Kidney (tissue), 14 donors: ENCODE measurements around the gene KCND1. TPM values are rescaled to one million over a fixed set of nuclear protein-coding genes. Genes with fewer than 3 reads are reported as not detected.

ENCODE experiments used
- DNase-seq, 5 donors: peaks; one replicate each; pipeline ENCODE4 v3.0.0-alpha.2; 2013 to 2020
- FAIRE-seq: peaks from 2 replicates; lab custom pipeline; 2012; peaks lifted over from hg19 to GRCh38; lab: Jason Lieb, UNC
- H3K27ac ChIP-seq, 2 donors: one replicate each; pipeline ENCODE4 v1.7.0; 2013; ENCODE audit warnings: low read depth in 2 of 2, low read length in 2 of 2, inconsistent platforms in 1 of 2
- H3K27me3 ChIP-seq: one replicate; pipeline ENCODE4 v1.7.1; 2013; ENCODE audit warnings: low read length, inconsistent platforms; ENCODE audit not compliant: control insufficient read depth, insufficient read depth
- H3K36me3 ChIP-seq, 3 donors: one replicate each; pipeline versions ENCODE4 v1.7.0 to v1.7.1; 2013; ENCODE audit warnings: low read length in 3 of 3, control low read depth in 1 of 3, inconsistent platforms in 1 of 3; ENCODE audit not compliant: insufficient read depth in 3 of 3, control insufficient read depth in 2 of 3
- H3K4me1 ChIP-seq, 3 donors: one replicate each; pipeline versions ENCODE4 v1.7.0 to v1.7.1; 2013; ENCODE audit warnings: low read length in 3 of 3, inconsistent platforms in 1 of 3, low read depth in 1 of 3; ENCODE audit not compliant: control insufficient read depth in 2 of 3, insufficient read depth in 2 of 3
- H3K4me3 ChIP-seq, 3 donors: one replicate each; pipeline versions ENCODE4 v1.7.0 to v1.8.1; 2013; ENCODE audit warnings: low read length in 3 of 3, control low read depth in 1 of 3, inconsistent platforms in 1 of 3
- H3K9ac ChIP-seq, 3 donors: one replicate each; pipeline versions ENCODE4 v1.7.0 to v1.7.1; 2013; ENCODE audit warnings: low read length in 3 of 3, control low read depth in 1 of 3, inconsistent platforms in 1 of 3
- H3K9me3 ChIP-seq, 3 donors: one replicate each; pipeline versions ENCODE4 v1.7.0 to v1.7.1; 2013; ENCODE audit warnings: low read length in 3 of 3, control low read depth in 1 of 3, inconsistent platforms in 1 of 3; ENCODE audit not compliant: control insufficient read depth in 2 of 3, insufficient read depth in 1 of 3
- intact Hi-C: fragments of 100-400 bp; cut with DNase I; formaldehyde crosslinking; loops from one replicate; pipeline ENCODE4 v1.11.1; 2022
- polyA plus RNA-seq: library from polyadenylated mRNA; stranded (reverse); fragments of 350-450 nt; fragmentation: Illumina TruSeq; extraction: RNeasy Lipid Tissue Mini Kit (QIAGEN cat#74804); gene quantifications from one replicate; pipeline ENCODE4 v1.2.3, GENCODE V29; 2014; ENCODE audit warnings: low read depth, low replicate concordance; ENCODE audit not compliant: insufficient read depth
- total RNA-seq: library from RNA; stranded (reverse); fragmentation: NEBNext Ultra II Directional; extraction: Animal tissue kit (Norgen Biotek cat#: 25700); gene quantifications from one replicate; pipeline ENCODE4 v1.2.1, GENCODE V29; 2021
- TF ChIP-seq, protein P1 (sequence below): IDR thresholded peaks from 3 replicates; pipeline ENCODE4 v1.5.1; 2012; ENCODE audit warnings: mild to moderate bottlenecking, moderate library complexity, borderline replicate concordance; ENCODE audit not compliant: insufficient read depth; ENCODE audit errors: extremely low read depth
- donor health status: control.
- donor health status: control.
- donor health status: control.
- donor health status: control.
- donor health status: control.
- donor health status: DM: yes; HTN: yes; CAD: no.
- donor health status: Normal renal cell carcinoma (clear cell type).

Gene KCND1
- total and polyA plus RNA-seq, 2 donors from 2014 or later: 0.92 to 2.2 TPM

DNA sequence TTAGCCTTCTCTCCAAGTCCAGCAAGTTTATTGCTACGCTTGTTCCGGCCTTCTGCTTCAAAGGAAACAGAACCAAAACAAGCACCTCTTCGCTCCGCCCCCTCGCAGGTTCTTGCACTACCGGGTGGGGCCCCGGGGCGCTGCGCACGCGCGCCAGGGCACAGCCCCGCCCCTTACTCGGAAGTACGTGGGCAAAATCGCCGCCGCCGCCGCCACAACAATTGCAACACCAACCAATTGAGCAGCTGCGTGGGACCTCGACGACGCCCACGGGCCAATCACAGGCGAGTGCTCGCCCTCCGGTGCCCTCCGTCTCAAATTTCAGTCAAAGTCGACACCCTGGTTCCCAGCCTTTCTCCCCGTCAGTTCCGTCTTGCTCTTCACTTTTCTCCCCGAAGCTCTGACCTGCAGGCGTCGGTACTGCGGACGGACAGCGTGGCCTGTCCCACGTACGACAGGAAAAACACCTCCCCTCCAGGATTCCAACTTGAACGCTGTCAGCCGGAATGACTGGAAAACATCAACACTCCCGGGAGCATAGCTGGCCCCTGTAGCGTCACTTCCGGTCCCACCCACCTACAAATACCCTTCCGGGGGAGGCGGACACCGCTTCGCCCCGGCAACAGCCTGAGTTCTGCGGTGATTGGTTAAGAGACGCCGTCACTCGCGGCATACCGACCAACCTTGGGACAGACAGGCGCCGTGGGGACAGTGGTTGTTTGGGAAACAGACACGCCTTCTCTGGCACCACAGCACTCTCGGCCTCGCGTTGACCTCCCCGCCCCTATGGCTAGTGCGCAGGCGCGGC is 13.6 kb downstream of the KCND1 start:
- Histone ChIP-seq H3K9me3 (no peaks in the 10 kb centered on the region), H3K4me1 (peaks cover 0 to 25% (median 0%) of the 10 kb centered on the region in 3 donors), H3K9ac (peak overlapping the region in 2 of 3 donors; percentile 86), H3K36me3 (peaks cover 0 to 4% (median 0%) of the 10 kb centered on the region in 3 donors), H3K27me3 (no peaks in the 10 kb centered on the region), H3K4me3 (peak overlapping the region; percentile 90 to 94 (median 92)), H3K27ac (peak overlapping the region; percentile 99)
- intact Hi-C loops: no loop called here
- DNase-seq: peak; percentile 97 to 99 (median 98)
- TF ChIP-seq, protein P1, sequence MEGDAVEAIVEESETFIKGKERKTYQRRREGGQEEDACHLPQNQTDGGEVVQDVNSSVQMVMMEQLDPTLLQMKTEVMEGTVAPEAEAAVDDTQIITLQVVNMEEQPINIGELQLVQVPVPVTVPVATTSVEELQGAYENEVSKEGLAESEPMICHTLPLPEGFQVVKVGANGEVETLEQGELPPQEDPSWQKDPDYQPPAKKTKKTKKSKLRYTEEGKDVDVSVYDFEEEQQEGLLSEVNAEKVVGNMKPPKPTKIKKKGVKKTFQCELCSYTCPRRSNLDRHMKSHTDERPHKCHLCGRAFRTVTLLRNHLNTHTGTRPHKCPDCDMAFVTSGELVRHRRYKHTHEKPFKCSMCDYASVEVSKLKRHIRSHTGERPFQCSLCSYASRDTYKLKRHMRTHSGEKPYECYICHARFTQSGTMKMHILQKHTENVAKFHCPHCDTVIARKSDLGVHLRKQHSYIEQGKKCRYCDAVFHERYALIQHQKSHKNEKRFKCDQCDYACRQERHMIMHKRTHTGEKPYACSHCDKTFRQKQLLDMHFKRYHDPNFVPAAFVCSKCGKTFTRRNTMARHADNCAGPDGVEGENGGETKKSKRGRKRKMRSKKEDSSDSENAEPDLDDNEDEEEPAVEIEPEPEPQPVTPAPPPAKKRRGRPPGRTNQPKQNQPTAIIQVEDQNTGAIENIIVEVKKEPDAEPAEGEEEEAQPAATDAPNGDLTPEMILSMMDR: no peak
- FAIRE-seq: peak; percentile 98

DNA sequence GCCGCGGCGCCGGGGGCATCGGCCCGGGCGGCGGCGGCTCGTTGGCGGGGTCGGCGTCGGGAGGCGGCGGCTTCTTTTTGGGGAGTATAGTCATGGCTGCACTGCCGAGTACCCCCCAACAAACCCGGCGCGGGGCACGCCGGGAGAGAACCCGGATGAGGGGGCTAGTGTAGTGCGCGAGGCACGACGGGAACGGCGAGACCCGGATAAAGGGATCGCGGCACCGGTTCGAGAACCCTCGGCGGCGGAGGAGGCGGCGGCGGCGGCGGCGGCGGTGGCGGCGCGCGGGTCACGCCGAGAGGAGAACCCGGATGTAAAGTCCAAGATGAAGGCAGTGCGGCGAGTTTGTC is 14.2 kb downstream of the KCND1 start, which contains the start of gene OTUD5:
TSS of gene OTUD5 (minus strand) at position 131 of the 350 bp plus-strand sequence. CDS start at position 94, 37 bp downstream.
- FAIRE-seq (no peak), DNase-seq (peak in 3 of 5 donors; percentile 63 to 91 (median 81))
- Histone ChIP-seq H3K4me3 (peak within 1 kb of the TSS; percentile 90 to 94 (median 92)), H3K9ac (peak within 1 kb of the TSS; percentile 15 to 86 (median 84)), H3K4me1 (peaks cover 0 to 27% (median 0%) of the 10 kb centered on the region in 3 donors), H3K27ac (peak within 1 kb of the TSS; percentile 99), H3K9me3 (no peaks in the 10 kb centered on the region), H3K36me3 (peaks cover 0 to 4% (median 0%) of the 10 kb centered on the region in 3 donors), H3K27me3 (no peaks in the 10 kb centered on the region)
- intact Hi-C loops: no loop called here
- TF ChIP-seq, protein P1: no peak

DNA sequence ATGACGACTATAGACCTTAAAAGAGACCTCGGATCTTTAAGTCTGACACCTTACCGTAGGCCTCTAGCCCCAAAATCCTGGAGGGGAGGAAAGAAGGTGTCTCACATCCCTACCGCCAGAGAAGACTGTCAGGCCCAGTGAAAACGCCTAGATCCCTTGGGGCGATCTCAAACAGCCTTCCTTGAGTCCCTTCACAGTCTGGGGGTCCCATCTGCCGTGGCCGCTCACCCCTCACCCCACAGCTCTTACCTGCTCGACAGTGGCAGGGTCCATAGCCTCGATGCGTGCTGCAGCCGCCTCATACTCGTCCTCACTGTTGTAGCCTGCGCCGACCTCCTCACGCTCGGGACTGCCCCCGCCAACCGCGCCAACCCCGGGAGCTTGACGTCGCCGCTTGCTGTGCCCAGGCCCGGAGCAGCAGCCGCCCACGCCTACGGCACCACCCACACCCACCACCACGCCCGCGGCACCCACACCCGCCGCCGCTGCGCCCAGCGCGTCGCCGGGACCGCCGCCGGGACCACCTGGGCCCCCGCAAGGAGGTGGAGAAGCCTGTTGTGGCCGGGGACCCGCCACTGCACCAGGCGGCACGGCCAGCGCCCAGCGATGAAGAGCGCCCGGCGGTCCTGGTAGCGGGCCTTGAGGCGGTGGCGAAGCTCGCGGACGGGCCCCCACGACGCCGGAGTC is 14.8 kb downstream of the KCND1 start:
- peak overlapping the region; percentile 67 to 79 (median 72) for H3K4me3 ChIP-seq
- intact Hi-C loops: no loop called here
- TF ChIP-seq, protein P1: no peak
- peak overlapping the region in 1 of 2 donors; percentile 57 for H3K27ac ChIP-seq
- no peak for FAIRE-seq
- no peaks in the 10 kb centered on the region for H3K27me3 ChIP-seq
- H3K9me3 ChIP-seq: no peaks in the 10 kb centered on the region
- peaks cover 0 to 28% (median 0%) of the 10 kb centered on the region in 3 donors for H3K4me1 ChIP-seq
- peaks cover 0 to 4% (median 0%) of the 10 kb centered on the region in 3 donors for H3K36me3 ChIP-seq
- peak in 2 of 5 donors; percentile 50 to 82 for DNase-seq
- H3K9ac ChIP-seq: peak overlapping the region; percentile 15 to 71 (median 47)
